HEK293T (cell line): Measurements from ENCODE around the gene MGAT5B.

Experiments used
- FOXA1 ChIP-seq: fragments of 450-650 bp; IDR thresholded peaks from 2 replicates; pipeline ENCODE4 v1.6.1; 2016; ENCODE audit warnings: mild to moderate bottlenecking
- FOXK2 ChIP-seq: fragments of 450-650 bp; IDR thresholded peaks from 2 replicates; pipeline ENCODE4 v1.6.1; 2016; ENCODE audit warnings: mild to moderate bottlenecking
- LEF1 ChIP-seq: fragments of 450-650 bp; IDR thresholded peaks from 2 replicates; pipeline ENCODE4 v1.6.1; 2017; ENCODE audit warnings: mild to moderate bottlenecking, borderline replicate concordance
- PKNOX1 ChIP-seq: fragments of 450-650 bp; IDR thresholded peaks from 2 replicates; pipeline ENCODE4 v1.6.1; 2016
- SP1 ChIP-seq: fragments of 450-650 bp; IDR thresholded peaks from 2 replicates; pipeline ENCODE4 v1.6.1; 2017
- TARDBP ChIP-seq: fragments of 450-650 bp; IDR thresholded peaks from 2 replicates; pipeline ENCODE4 v1.6.1; 2016
- ZNF384 ChIP-seq: fragments of 450-650 bp; IDR thresholded peaks from 2 replicates; pipeline ENCODE4 v1.6.1; 2016

- TF ChIP-seq LEF1 = no peak
- no peak for TF ChIP-seq FOXA1
- TF ChIP-seq TARDBP = no peak
- no peak for TF ChIP-seq ZNF384
- TF ChIP-seq FOXK2 = no peak
- no peak for TF ChIP-seq SP1
- TF ChIP-seq PKNOX1 = no peak
Measured at GRCh38 chr17:76901542-76902197, 33.5 kb downstream of the MGAT5B start.
